Lower leg skin (tissue), 3 donors: ENCODE measurements around the gene STAT5B.
"Not testable (repeated sequence)": the region's sequence is repeated elsewhere in the genome, so short reads cannot be mapped to it uniquely, and the experiment has no call there.

Experiments
- CTCF ChIP-seq, 3 donors: fragments of 450-650 bp; IDR thresholded peaks; one replicate each; pipeline ENCODE4 v1.5.1; 2016; ENCODE audit warnings: antibody characterized with exemption in 3 of 3, mild to moderate bottlenecking in 3 of 3, moderate library complexity in 2 of 3
- POLR2A ChIP-seq, 2 donors: fragments of 450-650 bp; IDR thresholded peaks; one replicate each; pipeline ENCODE4 v1.6.1; 2016 to 2017; ENCODE audit warnings: antibody characterized with exemption in 2 of 2, mild to moderate bottlenecking in 1 of 2, moderate library complexity in 1 of 2

DNA sequence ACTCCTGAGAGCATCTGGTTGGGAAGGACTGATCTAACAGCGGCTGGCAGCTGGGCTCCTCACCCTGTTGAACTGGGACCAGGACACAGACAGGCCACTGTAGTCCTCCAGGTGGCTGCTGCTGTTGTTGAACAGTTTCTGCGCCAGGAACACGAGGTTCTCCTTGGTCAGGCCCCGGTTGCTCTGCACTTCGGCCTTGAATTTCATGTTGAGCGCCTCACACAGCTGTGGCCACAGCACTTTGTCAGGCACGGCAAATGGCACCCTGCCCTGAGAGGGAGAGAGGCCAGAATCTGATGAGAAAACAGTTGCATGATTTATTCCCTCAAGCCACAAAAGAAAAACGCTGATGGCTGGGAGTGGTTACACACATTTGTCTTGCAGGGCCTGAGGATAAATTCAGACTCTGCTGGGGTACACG, 64.3 kb downstream of the STAT5B start:
- not testable (repeated sequence) for TF ChIP-seq CTCF, POLR2A (IDR thresholded peaks at IDR 0.05)
